Muscle of arm (tissue), 12 donors: Measurements from ENCODE around the gene PITPNM3. TPM values are rescaled to one million over a fixed set of nuclear protein-coding genes. Genes with fewer than 3 reads are reported as not detected.

Source experiments
- DNase-seq: peaks from one replicate; pipeline ENCODE4 v3.0.0-alpha.2; 2013
- polyA plus RNA-seq, 12 donors: library from polyadenylated mRNA; unstranded; fragments of 120-200 nt; gene quantifications; one replicate each; pipeline ENCODE4 v1.2.1, GENCODE V29; 2013; ENCODE audit not compliant: insufficient read length in 12 of 12

PITPNM3 gene
- polyA plus RNA-seq, 12 donors: 2.5 to 10.3 (median 5.8) TPM; not detected in 1

DNA sequence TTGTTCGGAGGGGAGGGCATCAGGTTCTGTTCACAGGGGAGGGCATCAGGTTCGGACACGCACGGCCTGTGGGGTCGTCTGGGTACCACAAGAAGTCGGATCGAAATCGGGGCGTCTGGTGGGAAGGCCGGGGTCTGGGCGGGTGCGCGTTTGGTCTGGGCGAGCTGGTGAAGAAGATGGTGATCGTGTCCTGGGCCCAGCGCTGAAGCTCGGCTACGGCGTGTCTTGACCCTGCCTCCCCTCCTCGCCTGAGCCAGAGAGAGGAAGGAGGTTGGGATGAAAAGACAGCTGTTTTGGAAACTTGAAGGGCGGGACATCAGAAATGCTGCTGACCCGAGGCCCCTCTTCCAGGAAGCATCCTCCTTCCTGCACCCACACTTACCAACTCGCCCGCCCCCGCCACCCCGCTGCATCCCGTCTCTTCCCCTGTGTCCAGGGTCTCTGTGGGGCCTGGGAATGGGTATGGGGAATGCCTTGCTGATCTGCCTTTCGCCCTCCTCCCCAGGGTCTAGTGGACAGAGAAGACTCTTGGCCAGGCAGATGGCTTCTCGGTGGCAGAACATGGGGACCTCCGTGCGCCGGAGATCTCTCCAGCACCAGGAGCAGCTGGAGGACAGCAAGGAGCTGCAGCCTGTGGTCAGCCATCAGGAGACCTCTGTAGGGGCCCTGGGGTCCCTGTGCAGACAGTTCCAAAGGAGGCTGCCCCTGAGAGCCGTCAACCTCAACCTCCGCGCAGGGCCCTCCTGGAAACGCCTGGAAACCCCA is 111.6 kb downstream of the PITPNM3 start:
- no peak for DNase-seq

DNA sequence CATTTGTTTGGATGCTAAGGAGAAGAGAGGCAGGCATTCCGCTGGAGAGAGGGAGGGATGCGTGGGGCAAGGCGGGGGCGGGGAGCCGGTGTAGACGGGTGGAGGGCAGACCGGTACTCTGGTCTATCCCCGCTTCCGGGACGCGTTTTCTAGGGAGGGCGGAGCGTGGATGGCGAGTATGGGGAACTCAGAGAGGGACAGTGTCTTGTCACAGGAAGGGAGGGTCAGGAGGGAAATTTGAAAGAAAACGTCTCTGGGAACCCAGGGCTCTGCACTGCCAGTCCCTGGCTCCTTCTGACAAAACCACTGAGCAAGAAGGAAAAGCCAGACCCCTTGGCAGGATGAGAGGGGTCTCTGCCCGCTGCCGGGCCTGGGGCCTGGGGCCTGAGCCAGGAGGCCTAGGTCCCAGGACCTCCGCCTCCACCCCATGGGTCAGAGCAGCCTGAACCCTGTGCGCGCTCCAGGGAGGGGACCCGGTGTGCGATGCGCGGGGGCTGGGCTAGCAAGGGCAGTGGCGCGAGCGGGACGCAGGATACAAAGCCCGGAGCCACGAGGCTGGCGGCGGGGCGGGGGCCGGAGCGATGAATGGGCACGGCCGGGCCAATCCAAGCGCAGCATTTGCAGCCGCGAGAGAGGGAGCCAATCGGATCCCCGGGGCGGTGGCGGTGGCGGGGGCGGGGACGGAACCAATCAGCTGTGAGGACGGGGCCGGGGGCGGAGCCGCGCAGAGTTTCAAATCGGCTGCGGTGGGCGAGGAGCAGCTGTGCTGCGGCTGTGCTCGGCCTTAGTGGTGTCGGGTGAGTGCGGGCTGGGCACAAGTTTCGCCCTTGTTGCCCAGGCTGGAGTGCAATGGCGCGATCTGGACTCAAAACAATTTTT is 112.4 kb downstream of the PITPNM3 start, which contains the start of gene PIMREG:
Gene PIMREG (plus strand): TSS at position 764 of the 879 bp plus-strand sequence. CDS start 656 bp downstream, outside the sequence.
- peak; percentile 96 for DNase-seq

DNA sequence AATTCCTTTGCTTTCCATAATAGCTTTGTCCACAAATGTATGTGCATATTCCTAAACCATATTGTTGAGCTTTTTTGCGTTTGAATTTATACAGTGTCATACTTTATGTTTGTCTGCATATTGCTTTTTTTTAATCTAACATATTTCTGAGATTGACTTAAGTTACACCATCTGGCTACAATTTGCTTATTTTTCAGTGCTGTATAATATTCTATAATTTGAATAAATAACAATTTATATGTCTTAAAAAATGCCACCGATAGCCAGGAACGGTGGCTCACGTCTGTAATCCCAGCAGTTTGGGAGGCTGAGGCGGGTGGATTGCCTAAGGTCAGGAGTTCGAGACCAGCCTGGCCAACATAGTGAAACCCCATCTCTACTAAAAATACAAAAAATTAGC is 113.6 kb downstream of the PITPNM3 start:
- no peak for DNase-seq

DNA sequence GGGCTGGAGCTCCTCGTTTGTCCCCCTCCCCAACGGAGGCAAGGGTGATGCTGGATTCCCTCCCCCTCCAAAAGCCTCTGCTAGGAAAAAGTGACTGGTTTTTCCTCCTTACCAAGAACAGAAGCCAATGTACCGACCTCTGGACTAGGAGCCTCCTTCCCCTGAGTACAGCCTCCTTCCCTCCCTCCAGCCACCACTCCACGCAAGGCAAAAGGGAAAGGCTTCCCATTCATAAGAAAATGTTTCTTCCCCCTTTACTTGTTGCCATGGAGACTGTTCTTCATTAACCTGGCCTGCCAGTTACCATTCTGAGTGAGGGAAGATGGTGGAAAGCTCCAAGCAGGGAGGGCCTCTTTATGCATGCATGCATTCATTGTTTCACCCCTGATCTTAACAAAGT is 116.4 kb downstream of the PITPNM3 start:
- no peak for DNase-seq

DNA sequence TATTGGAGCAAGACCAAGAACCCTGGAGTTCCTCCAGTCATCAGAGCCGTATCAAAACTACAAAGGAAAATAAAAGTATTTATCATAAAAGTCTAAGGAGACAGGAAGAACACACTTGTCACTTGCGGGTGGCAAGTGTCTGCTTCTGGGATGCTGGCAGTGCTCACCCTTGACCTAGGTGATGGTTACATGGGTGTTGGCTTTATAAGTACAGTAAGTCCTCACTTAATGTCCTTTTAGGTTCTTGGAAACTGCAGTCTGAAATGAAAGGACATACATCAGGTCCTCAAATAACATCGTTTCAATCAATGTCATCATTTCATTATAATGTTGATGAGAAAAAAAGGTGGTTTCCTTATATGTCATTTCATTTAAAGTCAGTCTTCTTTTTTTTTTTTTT is 118.4 kb downstream of the PITPNM3 start:
- DNase-seq: no peak

- no peak for DNase-seq
Observed at GRCh38 chr17:6437466-6437865, 118.9 kb downstream of the PITPNM3 start.

DNA sequence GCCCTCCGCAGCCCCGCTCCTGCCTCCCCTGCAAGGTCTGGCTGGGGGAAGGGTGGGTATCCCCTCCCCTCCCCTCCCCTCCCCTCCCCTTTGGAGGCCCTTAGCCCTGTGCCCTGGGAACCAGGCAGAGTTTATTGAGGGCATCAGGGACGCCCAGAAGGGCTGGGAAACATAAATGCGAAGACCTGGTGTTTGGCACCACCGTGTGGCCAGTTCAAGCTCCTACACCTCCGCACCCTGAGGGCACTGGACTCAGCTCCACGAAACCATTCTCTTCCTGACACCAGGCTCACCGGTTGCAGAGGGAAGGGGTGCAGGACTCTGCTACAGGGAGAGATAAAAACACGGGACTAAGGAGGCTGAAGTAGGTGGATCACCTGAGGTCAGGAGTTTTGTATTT is 120.4 kb downstream of the PITPNM3 start:
- peak; percentile 50 for DNase-seq

DNA sequence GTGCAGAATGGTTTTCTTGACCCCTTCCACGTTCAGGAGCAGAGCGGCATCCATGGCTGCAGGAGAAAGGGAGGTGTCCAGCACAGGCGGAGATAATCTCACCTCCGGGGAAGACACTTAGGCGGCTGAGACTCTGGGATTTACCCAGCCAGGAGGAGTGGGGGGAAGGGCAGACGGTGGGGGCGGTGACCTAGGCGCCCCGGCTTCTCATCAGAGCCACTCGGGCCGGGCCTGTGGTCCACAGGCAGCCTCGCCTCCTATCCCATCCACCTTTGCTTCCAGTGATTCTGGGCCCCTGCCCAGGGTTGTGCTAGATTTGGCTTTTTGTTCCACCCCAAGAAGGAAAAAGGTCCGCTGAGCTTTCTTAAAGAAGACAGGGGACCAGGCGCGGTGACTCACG is 121.3 kb downstream of the PITPNM3 start, which contains the start of gene AIPL1:
Gene AIPL1 (minus strand): TSS at position 71 of the 400 bp plus-strand sequence. CDS start 17 bp downstream, at position 54.
- no peak for DNase-seq

DNA sequence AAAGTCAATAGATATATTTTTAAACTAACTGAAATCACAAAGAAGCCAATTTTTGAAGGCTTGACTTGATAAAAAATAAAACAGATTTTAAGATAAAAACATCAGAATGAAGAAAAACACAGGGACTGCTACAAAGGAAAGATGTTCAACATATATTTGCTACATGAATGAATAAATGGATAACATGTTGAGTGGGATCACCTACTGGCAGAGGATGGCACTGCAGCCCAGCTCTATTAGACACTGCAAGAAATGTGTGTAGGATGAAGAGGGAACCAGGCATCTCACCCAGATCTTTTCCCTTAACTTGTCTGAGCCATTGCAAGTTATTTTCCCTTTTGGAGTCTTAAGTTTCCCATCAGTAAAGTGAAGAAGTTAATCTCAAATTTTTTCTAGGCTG is 125.6 kb downstream of the PITPNM3 start:
- DNase-seq: no peak

DNA sequence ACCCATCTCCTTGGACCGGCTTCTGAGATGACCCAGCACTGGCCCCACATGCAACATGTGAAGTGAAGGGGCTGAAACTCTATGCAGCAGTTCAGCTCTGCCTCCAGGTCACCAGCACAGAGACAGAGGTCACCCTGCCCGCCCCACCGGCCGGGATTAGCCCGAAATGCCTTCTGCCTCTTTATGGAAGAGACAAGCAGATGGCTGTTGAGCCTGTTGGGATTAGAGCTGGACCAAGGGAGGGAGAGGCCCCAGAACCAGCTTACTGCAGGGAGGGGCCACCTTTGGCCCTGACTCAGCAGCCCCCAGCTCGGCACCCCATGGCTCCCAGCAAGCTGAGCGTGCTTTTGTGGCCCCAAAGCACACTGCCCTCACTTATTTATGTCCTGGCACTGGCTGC is 127.1 kb downstream of the PITPNM3 start:
- DNase-seq: no peak

GRCh38 chr17:6428207-6428965 is 128.0 kb downstream of the PITPNM3 start:
- no peak for DNase-seq

- DNase-seq: no peak
Observed at GRCh38 chr17:6427279-6427781, 129.0 kb downstream of the PITPNM3 start.

GRCh38 chr17:6426356-6427101 is 129.8 kb downstream of the PITPNM3 start:
- DNase-seq: no peak

DNA sequence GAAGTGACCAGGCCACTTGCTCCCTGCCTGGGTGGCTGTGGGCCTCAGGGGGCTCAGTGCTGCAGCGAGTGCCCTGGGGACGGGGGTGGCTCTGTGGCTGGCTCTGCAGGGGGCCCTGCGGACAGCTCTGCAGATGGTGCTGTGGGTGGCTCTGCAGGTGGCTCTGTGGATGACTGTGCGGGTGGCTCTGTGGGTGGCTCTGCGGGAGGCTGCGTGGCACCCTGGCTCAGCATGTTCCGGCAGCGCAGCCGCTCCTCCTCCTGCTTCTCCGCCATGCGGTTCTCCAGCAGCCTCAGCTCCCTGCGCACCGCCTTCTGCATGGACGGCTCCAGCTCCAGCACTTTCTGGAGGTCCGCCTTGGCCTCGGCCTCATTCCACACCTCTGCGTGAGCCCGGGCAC is 130.9 kb downstream of the PITPNM3 start:
- DNase-seq: no peak

- DNase-seq: no peak
Observed at GRCh38 chr17:6423931-6424330, 132.4 kb downstream of the PITPNM3 start.

GRCh38 chr17:6422654-6423241 is 133.6 kb downstream of the PITPNM3 start:
- no peak for DNase-seq

- peak; percentile 71 for DNase-seq
Observed at GRCh38 chr17:6421700-6422604, 134.4 kb downstream of the PITPNM3 start.

- DNase-seq: no peak
Observed at GRCh38 chr17:6420173-6420641, 136.1 kb downstream of the PITPNM3 start.

DNA sequence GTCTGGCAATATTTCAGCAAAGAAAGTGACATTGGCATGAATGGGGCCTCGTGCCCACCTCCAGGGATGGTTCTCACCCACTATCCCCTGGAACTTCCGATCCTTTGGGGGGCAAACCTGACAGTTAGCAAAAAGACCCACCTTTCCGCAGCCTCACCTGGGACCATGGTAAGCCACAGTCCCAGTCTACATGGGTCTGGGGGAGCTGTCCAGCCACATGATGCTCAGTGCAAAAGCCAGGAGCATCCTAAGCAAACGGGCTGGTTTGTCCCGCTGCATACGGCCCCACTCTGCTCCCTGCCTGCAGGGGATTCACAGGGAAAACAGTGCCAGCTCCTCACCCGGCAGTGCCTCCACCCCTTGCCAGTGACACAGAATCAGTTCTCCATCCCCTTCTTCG is 140.7 kb downstream of the PITPNM3 start:
- DNase-seq: no peak
